Iris pigment epithelial cell (primary cell): ENCODE results near the gene EIF5A.

Experiments used
- DNase-seq: peaks from one replicate; pipeline ENCODE4 v3.0.0-alpha.2; 2011; ENCODE audit warnings: low read depth

EIF5A gene

DNA sequence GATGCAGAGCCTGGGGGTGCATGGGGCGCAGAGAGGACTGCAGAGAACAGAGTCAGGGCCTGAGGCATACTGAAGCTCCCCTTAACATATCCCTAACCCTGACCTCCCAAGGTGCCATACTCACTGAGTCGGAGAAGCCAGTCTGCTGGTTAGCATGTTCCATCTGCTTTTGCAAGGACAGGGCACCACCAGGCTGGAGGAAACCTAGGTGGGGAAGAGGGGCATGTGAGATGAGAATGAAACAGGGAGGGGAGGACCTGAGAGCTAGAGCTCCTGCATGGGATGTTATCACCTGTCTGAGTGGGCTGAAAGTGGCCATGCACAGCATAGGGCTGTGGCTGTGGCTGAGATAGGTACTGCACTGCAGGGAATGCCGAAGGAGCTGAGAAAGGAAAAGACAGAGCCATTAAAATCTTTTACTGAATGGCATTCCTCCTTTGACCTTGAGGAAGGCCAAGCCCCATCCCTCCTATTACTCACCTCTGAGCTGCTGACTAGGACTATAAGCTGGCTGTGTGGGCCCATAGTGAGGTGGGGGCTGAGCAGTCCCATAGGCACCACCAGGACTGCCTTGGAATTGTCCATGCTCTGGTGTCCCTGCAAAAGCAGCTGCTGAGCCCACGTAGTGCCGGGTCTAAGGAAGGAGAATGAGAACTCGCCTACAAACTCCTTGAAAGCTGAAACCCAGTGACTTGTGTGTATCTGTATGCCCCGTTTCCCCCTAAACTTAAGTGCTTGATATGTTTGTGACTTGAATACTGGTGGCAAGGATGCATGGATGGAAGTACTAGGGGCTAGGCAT lies 5.9 kb downstream of the EIF5A start:
- DNase-seq: no peak

DNA sequence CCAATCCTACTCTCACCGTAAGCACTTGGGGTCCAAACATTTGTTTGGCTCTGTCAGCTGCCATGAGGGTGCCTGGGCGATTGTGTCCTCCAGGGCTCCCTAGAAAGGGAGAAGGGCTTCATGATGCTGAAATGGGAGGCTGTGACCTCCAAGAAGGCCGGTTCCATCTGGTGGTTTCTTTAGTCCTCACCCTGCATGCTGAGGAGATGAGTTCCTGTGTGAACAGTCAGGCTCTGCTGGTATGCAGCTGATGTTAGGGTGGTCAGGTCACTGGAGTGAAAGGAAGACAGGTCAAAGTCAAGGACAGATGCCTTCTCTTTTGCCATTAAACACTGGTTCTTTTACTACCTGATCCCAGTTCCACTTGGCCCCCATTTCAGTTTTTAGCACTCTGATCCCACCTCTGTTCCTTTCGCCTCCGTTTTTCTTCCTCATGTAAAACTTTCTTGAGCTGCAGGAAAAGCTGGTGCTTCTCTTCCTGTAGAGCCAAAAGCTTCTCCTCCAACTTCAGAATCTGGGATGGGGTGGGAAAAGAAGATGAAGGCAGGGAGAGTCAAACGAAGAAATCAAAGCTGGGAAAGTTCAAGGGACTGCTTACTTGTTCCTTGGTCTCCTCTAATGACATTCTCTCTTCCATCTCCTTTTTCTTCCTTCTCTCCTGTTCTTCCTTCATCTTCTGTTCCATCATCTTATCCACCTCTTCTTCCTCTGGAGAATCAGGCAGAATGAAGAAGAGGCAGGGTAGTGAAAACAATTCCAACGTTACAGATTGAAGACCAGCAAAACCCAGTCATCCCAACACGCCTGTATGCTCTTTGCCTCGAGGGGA lies 6.7 kb downstream of the EIF5A start:
- peak; percentile 42 for DNase-seq

DNA sequence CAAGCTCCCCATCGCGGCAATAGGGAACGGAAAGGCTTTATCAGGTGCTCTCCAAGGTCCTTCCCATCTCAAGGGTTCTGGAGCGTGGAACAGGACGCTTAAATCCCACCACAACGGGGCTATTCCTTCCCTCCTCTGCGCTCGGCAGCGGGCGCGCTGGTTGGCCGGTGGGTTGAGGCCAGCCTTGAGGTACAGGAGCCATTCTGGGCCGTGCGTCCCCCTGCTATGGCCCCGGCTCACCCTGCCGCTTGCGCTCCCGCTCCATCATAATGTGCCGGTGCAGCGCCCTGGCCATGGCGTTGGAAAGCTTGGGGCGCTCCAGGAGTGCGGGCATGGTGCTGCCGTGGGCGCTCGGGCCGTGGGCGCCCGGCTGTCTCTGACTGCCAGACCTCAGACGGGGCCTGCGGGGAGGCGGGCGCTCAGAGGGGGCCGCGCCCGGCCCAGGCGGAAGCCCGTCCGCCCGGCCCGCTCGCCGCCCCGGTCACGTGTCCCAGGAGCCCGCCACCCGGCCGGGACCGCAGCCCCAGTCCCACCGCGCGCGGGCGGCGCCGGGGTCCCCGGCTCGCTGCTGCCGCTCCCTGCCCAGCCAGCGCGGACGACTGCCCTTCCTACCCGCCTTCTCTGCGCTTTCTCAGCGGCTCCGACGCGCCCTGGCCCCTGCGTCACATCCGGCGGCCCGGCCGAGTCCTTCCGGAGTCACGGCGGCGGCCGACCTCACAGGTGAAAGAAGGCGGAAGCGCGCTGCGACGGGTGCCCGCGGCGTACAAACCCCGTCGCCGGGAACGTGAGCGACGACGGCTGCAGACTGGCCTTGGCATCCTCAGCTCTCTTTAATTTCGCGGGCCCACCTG lies 7.5 kb downstream of the EIF5A start, which contains the start of gene GPS2:
Gene GPS2 (minus strand): TSS at position 642 of the 851 bp plus-strand sequence. CDS start 308 bp downstream, at position 334.
- peak; percentile 84 for DNase-seq

DNA sequence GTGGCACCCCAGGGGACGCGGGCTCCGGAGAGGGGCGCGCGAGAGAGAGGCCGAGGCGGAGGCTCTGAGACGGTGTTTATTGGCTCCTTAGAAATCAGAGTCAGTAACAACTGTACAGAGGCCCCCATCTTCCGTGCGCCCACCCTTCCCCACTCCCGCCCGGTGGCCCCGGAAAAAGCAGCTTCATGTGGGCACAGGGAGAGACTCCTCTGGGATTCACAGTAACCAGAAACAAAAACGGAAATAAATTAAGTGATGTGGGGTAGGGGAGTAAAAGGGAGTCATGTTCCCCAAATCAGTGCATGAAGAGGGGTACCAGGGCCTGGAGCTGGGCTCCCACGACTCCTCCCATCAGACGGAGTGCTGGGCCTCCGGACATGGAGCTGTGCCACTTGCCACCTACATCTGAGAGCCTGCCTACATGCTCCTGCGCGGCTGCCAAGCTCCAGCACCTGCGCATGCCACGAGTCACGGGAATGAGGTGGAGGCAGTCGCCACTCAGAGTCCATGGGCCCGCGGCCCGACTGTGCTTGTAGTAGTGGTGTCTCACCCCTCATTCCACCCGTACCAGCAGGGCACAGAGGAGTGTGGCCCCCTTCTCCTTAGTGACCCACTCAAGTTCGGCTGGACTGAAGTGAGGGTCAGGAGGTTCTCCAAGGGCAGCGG lies 8.3 kb downstream of the EIF5A start:
- DNase-seq: no peak

DNA sequence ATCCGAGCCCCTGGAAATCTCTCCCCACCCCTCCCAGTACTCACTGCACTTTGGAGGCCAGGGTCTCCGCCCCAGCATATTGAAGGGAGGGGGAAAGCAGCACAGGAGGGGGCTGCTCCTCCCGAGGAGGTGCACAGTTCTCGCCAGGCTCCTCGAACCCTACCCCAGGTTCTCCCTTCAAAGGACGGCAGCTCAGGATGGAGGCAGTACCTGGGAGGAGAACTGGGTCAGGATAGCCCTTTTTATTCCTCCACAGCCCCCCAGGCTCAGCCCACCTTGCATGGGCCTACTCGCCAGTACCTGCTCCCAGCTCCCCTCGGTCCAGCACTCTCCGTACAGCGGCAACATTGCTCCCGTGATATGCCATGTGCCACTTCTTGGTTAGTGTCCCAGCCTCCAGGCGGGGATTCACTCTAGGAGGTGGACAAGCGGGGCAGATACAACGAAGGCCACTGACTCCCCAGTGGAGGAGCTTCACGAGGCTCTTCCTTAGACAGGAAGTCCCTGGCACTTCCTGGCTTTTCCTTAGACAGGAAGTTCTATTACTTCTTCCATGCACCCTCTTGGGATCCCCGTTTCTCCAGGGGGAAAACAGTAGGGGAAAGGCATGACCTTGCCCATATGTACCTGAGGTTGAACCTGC lies 9.9 kb downstream of the EIF5A start:
- no peak for DNase-seq

DNA sequence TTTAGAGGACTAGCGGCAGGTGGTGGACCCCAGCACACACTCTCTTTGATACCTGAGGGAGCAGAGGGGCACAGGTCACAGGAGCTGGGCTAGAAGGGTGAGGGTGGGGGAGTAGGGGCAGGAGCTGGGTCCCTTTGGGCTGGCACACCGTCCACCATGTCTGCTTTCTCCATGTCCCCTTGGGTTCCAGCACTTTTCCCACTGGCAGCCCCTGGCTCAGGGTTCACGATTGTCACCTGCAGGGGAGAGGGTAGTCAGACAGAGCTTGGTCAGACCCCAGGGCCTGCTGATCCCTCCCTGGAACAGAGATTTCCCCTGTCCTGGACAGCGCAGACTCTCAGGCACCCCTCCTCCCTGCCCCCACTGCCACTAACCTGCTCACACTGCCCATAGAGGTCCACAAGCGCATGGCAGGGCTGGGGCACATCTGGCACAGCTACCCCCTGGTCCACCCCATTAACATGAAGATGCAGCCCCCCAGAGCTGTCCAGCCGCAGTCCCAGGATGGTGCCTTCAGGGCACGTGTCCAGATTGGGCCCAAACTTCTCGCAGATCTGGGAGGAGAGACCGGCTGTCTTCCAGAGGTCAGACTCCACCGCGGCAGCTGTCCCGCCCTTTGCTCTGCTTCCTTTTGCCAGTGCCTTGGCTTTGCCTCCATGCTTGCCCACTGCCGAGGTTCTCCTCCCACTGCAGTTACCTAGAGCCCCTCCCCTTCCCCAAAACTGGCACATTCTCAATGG lies 10.9 kb downstream of the EIF5A start:
- DNase-seq: no peak

DNA sequence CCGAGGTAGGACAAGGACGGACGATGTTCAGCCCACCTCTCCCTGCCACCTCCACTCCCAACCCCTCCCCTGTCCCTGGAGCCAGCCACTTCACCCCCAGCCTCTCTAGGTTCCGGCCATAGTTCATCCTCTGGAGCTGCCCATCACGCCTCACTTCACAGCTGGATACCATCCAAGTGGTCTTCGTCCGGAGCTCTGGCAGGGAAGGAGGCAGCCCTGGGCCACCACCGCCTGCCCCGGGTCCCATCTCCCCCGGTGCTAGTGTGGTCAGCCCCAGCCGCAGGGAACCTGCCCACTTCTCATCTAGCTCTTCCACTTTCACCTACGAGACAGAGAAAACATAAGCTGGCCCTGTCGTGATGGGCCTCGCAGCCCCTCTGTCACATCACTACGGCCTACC lies 14.0 kb downstream of the EIF5A start:
- DNase-seq: no peak

DNA sequence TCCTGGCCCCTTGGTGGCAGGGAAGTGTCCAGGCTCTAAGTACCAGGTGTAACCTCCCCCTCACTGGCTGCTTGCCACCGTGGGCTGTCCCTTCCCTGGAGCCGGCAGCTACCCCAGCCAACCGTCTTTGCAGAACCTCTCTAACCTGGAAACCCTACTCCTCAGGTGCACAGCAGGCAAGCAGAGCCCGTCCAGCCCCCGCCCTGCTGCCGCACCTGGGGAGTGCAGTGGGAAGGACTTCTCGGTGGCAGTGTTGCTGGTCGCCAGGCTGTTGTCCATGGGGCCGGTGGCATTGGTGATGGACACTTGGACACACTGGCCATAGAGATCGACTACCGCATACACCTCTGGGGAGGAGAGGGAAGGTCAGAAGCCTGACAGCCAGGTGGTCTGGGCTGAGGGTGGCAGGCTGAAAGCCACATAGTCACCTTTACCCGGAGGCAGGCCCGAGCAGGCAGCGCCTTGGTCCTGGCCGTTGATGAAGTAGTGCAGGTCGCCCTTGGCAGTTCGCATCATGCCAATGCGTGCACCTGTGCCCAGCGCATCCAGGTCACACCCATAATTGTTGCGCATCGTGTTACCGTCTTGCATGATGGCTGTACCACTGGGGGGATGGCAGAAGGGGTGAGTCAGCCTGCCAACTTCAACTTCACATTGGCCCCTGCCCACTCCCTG lies 15.2 kb downstream of the EIF5A start:
- DNase-seq: no peak

DNA sequence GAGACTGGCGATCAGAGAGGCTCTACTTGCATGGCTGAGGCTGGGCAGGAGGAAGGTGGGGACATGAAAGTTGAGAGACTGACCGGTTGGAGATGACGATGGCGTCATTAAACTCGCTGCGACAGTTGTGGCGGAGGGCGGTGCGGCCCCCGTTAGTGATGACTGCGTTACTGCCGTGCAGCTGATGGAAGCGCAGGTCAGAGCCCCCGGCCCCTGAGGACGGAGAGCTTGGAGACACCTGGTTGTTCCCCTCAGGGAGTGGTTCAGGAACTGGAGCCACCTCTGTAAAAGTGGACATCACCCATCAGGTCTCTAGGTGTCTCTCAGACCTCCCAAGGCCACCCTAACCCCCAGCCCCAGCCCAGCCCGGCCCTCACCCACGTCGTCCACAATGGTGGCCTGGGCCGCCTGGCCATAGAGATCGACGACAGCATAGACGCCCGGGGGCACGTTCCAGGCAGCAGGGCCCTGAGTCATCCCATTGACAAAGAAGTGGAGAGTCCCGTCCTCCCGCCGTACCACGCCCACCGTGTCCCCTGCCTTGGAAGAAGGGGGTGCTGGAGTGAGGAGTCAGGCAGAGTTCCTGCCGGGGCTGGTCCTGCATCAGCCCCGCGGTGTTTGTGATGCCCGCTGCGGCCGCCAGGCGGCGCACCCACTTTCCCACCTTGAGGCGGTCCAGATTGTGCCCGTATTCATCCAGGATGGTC lies 16.5 kb downstream of the EIF5A start:
- DNase-seq: no peak

DNA sequence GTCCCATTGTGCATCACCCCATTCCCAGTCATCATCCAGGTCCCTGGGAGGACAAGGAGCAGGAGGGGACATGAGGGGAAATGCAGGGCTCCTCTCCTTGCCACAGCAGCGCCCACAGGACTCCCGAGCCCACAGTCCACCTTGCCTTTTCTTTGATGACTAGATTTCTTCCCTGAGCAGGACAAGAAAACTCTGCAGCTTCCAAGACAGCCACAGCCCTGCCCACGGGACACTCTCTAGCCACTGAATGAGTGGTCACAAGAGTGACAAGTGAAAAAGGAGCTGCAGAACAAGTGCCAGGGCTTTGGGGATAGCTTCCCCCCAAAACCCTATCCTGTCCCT lies 17.0 kb downstream of the EIF5A start:
- no peak for DNase-seq

DNA sequence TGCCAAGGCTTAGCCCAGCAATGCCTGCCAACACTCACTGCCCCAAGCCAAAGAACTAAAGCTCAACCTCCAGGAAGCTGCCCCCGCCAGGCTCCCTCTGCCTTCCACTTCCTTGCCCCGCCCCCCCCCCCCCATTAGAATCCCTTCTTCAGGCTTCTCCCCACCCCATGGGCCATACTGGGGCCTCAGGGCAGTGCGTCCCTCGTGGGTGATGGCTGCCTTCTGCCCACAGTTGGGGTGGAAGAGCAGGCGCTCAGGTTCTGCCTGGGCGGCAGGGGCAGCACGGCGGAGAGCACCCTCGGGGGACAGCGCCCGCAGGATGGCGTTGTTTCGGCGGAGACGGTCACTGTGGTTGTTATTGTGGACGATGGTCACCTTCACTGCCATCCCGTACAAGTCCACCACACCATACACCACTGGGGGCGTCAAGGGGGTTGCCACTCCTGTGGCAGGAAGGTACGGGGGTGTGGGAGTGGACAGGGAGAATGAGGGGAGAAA lies 17.7 kb downstream of the EIF5A start:
- DNase-seq: no peak

DNA sequence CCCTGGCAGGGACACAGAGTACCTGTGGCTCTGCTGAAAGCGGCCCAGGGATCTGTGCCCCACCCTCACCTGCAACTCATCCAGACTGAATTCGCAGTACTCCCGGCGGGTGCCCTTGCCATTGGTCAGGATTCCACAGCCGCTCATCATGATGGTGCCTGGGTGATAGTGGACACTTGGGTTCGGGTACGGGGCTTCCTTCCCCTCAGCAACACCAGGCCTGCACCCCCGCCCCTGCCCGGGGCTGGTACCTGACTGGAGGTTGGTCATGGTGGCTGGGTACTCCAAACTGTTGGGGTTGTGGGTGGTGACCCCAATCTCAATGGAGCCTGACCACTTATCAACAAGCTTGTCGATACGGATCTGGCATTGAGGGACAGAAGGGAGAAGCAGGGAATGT lies 18.8 kb downstream of the EIF5A start:
- DNase-seq: no peak

DNA sequence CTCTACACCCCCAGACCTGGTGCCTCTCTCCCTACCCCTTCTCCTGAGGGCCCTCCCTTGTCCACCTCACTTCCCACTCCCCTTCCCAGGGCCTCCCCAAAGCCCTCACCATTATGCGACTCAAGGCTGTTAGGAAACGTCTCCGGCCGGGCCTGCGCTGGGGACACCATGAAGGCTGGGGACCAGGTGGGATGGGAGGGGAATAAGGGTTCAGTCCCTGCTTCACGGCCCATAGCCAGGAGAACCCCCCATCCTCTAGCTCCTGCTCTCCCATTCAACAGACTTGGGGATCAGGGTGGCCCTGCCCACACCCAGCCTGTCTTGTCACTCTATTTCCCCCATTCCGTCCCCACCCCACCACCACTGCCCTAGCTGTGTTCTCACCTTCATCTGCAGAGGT lies 19.6 kb downstream of the EIF5A start:
- no peak for DNase-seq

DNA sequence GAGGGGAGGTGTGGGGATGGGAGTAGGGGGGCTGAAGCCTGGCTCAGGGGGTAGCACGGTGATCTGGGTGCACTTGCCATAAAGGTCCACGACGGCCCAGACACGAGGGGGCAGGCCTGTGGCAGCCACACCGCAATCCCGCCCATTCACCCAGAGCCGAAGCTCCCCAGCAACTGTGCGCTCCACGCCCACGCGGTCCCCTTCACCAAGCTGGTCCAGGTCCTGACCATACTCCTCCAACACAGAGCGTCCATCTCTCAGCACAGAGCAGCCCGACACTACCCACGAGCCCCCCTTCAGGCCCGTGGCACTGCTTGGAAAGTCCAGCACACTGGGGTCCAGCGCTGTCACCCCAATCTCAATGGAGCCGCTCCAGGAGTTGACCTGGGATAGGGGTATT lies 20.1 kb downstream of the EIF5A start:
- no peak for DNase-seq

DNA sequence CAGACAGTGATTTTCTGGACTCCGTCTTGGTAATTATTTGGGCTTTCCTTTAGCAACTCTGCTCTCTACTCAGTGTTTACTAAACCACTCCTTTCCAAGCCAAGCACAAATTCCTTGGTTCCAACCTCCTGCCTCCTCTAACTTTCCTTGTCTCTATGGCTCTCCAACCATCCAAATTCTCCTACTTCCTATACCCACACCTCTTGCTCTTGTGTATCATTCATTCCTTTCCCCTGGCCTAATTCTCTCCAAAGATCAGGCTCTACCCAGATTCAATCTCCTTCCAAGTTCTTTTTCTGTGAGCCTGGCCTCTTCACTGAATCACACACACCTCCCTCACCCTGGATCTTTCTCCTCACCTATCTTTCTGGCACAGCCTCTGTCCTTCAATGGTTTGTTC lies 20.6 kb downstream of the EIF5A start:
- DNase-seq: no peak

DNA sequence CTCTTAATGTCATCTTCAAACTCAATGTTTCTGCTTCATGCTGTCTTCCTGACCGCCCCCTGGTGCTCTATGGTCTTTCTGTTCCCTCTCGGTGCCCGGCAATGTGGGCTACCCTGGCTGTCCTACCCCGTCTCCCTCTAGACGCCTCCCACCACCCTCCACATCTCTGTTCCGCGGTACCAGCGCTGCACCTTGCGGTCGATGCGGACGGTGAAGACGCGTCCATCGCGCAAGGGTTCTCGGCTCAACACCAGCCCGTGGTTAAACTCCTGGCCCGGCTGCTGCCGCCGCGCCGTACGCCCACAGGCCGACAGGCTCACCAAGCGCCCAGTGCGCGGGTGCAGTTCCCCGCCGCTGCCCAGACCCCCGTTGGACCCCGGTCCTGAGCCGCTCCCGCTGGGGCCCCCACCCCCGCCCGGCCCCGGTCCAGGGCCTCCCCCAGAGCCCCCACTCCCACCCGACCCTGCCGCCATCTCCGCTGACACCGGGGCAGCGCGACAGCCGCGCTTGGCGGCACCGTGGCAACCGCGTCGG lies 21.5 kb downstream of the EIF5A start, which contains the start of gene NEURL4:
Gene NEURL4 (minus strand): TSS at position 496 of the 534 bp plus-strand sequence. CDS start 23 bp downstream, at position 473.
- DNase-seq: no peak

DNA sequence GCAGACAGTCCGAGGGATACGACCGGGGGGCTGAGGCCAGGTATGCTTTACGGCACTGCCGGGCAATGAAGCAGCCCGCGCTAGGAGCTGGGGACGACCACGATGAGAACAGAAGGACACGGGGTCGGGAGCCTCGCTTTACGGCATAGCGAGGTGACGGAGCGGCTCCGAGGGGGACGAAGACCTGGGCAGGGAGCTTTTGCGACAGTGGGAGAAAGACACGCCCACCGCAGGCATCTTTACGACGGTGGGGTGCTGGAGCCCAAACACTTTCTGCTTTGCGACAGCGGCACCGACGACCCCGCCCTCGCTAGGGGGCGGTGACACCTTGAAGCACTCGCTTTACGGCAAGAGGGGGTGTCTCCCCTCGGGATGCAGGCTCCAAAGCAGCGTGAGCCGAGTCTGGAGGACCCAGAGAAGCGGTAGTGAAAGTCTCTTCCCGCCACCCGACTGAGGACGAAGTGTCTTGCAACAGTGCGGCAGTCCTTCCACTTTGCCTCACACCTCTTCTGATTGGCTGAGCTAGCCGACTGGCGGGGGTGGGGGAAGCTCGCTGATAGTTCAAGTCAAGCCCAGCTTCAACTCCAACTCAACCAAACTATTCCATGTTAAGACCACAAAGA lies 22.1 kb downstream of the EIF5A start:
- peak; percentile 99 for DNase-seq

DNA sequence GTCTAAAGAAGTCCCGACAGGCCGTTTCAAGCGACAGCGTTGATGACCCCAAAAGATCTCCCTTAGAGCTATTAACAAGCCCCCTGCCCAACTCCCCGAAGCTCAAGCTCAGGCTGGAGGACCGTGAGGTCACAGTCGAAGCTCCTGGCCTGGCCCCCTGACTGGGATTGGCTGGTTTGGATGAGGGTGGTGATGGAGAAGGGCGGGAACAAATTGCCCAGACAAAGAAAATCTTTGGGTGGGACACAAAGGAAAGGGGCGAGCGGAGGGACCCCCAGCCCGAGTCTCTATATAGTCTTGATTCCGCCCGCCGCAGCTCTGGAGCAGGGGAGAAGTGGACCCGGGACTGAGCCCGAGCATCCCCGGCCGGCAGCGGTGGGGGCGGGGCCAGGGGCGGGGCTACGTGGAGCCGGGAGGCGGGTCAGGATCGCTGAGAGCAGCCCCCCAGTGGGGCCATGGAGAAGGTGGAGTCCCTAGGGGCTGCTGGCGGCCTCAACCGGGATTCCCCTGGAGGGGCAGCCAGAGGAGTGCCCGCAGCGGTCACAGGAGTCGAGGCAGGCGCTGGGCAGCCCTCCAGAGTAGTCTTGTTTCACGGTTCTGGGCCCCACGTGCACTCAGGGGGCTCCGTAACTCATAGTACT lies 22.7 kb downstream of the EIF5A start:
- peak; percentile 81 for DNase-seq
